ENCODE data around the gene COL18A1. TPM values are rescaled to one million over a fixed set of nuclear protein-coding genes. Genes with fewer than 3 reads are reported as not detected.
"Not testable (repeated sequence)": the region's sequence is repeated elsewhere in the genome, so short reads cannot be mapped to it uniquely, and the experiment has no call there.

COL18A1 gene
- polyA plus RNA-seq, 1 experiment = 25.3 TPM

DNA sequence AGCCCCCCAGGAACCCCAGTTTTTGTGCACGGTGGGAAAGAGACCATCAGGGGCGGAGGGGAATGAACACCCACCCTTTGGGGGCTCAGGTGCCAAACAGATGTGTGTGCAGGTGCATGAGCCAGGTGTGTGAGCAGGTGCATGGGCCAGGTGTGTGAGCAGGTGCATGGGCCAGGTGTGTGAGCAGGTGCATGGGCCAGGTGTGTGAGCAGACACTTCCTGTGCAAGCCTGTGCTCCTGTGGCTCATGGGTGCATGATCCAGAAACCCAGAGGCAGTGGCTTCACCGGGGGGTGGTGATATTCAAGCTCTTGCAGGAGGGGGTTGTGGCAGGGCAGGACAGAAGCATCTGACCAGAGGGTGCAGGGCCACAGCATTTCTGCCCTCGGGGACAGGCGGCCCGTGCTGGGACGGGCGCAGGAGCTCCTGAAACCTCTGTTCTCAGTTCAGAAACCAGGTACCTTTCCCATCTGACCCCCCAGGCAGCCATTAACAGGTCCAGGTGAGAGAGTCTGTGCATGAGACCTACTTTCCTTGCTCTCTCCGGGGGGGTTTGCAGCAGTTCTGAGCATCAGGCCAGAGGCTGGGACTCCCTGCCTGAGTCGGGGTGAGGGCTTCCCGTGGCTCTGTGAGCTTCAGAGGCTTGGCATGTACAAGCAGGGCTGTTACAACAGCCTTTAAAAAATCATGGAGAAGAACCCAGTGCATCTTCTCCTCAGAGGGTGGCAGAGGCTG lies 29.1 kb downstream of the COL18A1 start:
- POLR2A ChIA-PET = interaction anchor here (0.9 kb wide), 1 partner anchor 9 kb away, joined by 3 read pairs; no protein-coding TSS in a partner anchor
- Histone ChIP-seq H3K4me3 (ENCODE audit: low read depth, low read length) (no peak overlapping the region), H3K27me3 (ENCODE audit: control insufficient read depth, insufficient read depth, low read length) (no peaks in the 10 kb centered on the region), H3K9me3 (ENCODE audit: control insufficient read depth, insufficient read depth, low read length) (peaks cover 4% of the 10 kb centered on the region; the same call in 1 of the 2 replicates), H3K27ac (ENCODE audit: low read depth, low read length) (no peak overlapping the region)
- DNase-seq (ENCODE audit: low read depth, low spot score) = no peak
- CTCF ChIA-PET = interaction anchor here (1.4 kb wide), 1 partner anchor 142 kb away, joined by 3 read pairs; no protein-coding TSS in a partner anchor
- TF ChIP-seq, protein P1, sequence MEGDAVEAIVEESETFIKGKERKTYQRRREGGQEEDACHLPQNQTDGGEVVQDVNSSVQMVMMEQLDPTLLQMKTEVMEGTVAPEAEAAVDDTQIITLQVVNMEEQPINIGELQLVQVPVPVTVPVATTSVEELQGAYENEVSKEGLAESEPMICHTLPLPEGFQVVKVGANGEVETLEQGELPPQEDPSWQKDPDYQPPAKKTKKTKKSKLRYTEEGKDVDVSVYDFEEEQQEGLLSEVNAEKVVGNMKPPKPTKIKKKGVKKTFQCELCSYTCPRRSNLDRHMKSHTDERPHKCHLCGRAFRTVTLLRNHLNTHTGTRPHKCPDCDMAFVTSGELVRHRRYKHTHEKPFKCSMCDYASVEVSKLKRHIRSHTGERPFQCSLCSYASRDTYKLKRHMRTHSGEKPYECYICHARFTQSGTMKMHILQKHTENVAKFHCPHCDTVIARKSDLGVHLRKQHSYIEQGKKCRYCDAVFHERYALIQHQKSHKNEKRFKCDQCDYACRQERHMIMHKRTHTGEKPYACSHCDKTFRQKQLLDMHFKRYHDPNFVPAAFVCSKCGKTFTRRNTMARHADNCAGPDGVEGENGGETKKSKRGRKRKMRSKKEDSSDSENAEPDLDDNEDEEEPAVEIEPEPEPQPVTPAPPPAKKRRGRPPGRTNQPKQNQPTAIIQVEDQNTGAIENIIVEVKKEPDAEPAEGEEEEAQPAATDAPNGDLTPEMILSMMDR (IDR thresholded peaks at IDR 0.05; ENCODE audit: low read depth, low read length) = no peak

GRCh38 chr21:45434645-45435217 lies 29.8 kb downstream of the COL18A1 start:
- no peak overlapping the region for H3K4me3 ChIP-seq (ENCODE audit: low read depth, low read length)
- TF ChIP-seq, protein P1 (IDR thresholded peaks at IDR 0.05; ENCODE audit: low read depth, low read length) = no peak
- no peak overlapping the region for H3K27ac ChIP-seq (ENCODE audit: low read depth, low read length)
- no peak for DNase-seq (ENCODE audit: low read depth, low spot score)
- H3K27me3 ChIP-seq (ENCODE audit: control insufficient read depth, insufficient read depth, low read length) = no peaks in the 10 kb centered on the region
- ChIA-PET CTCF (no interaction called here), POLR2A (interaction anchor here (0.9 kb wide), 1 partner anchor 10 kb away, joined by 3 read pairs; no protein-coding TSS in a partner anchor)
- peaks cover 4% of the 10 kb centered on the region; the same call in 1 of the 2 replicates for H3K9me3 ChIP-seq (ENCODE audit: control insufficient read depth, insufficient read depth, low read length)

GRCh38 chr21:45435405-45435981 lies 30.5 kb downstream of the COL18A1 start:
- CTCF ChIA-PET = interaction anchor here (1.3 kb wide), 1 partner anchor 296 kb away, joined by 3 read pairs; no protein-coding TSS in a partner anchor
- H3K27me3 ChIP-seq (ENCODE audit: control insufficient read depth, insufficient read depth, low read length) = no peaks in the 10 kb centered on the region
- POLR2A ChIA-PET = no interaction called here
- H3K27ac ChIP-seq (ENCODE audit: low read depth, low read length) = no peak overlapping the region
- peaks cover 3% of the 10 kb centered on the region; the same call in 1 of the 2 replicates for H3K9me3 ChIP-seq (ENCODE audit: control insufficient read depth, insufficient read depth, low read length)
- TF ChIP-seq, protein P1 (IDR thresholded peaks at IDR 0.05; ENCODE audit: low read depth, low read length) = no peak
- DNase-seq (ENCODE audit: low read depth, low spot score) = no peak
- H3K4me3 ChIP-seq (ENCODE audit: low read depth, low read length) = no peak overlapping the region

DNA sequence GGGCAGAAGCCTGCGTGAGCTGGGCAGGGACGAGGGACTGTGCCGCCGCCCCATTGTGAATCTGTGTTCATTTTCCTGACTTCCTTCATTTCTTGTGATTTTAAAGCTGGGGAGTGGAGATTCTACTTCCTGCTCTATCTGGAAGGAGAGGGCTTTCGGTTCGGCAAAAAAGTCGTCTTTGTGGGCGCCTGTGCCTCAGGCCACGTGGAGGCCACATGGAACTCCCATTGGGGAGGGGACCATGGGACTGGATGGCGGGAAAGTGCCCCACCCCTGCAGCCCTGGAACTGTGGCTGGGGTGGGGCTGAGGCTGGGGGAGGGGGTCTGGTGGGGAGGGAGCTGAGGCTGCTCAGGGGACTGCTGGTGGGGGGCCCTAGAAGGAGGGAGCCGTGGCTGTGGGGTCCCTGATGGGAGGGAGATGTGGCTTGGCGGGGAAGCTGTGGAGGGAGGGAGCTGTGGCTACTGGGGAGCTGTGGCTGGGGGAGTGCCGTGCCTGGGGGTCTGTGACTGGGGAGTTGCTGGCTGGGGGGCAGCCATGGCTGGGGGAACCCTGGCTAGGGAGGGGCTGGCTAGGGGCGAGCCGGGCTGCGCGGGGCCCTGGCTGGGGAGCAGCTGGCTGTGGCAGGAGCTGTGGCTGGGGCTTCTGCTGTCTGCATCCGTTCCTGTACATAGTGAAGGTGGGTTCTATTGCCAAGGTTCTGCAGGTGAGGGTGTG lies 31.5 kb downstream of the COL18A1 start:
- ChIA-PET POLR2A (interaction anchor here (0.6 to 1.3 kb wide), 2 partner anchors 9 to 412 kb away, joined by 3 to 5 read pairs; no protein-coding TSS in a partner anchor), CTCF (interaction anchor here (1.3 kb wide), 1 partner anchor 297 kb away, joined by 3 read pairs; no protein-coding TSS in a partner anchor)
- no peak overlapping the region for H3K4me3 ChIP-seq (ENCODE audit: low read depth, low read length)
- TF ChIP-seq, protein P1 (IDR thresholded peaks at IDR 0.05; ENCODE audit: low read depth, low read length) = no peak
- H3K27me3 ChIP-seq (ENCODE audit: control insufficient read depth, insufficient read depth, low read length) = no peaks in the 10 kb centered on the region
- no peaks in the 10 kb centered on the region; the same call in 1 of the 2 replicates for H3K9me3 ChIP-seq (ENCODE audit: control insufficient read depth, insufficient read depth, low read length)
- DNase-seq (ENCODE audit: low read depth, low spot score) = no peak
- no peak overlapping the region for H3K27ac ChIP-seq (ENCODE audit: low read depth, low read length)

- H3K9me3 ChIP-seq (ENCODE audit: control insufficient read depth, insufficient read depth, low read length); DNase-seq (ENCODE audit: low read depth, low spot score); H3K27me3 ChIP-seq (ENCODE audit: control insufficient read depth, insufficient read depth, low read length); H3K27ac ChIP-seq (ENCODE audit: low read depth, low read length); CTCF ChIA-PET; H3K4me3 ChIP-seq (ENCODE audit: low read depth, low read length); POLR2A ChIA-PET: not testable (repeated sequence)
Observed at GRCh38 chr21:45437844-45438243, 32.9 kb downstream of the COL18A1 start.
